ENCODE data around the gene STRIT1. TPM values are rescaled to one million over a fixed set of nuclear protein-coding genes. Genes with fewer than 3 reads are reported as not detected.

The STRIT1 gene
- total RNA-seq, 6 donors from 2014 or later: 2.1 TPM; not detected in 5

DNA sequence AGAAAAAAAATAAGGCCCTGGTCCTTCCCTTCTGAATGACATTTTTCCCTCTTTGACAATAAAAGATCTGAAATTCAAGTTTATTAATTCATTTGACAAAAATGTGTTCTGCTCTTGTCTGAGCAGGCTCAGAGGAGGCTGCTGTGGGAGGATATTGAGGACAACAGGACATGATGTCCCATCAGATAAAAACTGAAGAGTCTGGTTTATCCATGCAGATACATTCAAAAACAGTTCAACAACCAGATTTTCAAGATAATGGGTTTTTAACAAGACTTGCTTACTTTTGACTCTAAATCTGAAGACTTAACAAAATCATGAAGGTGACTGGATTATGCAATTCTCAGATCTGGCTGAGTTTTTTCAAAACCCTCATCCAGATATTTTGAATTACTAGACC is 36.9 kb upstream of the STRIT1 start:
- no peak overlapping the region for H3K27ac ChIP-seq
- H3K27me3 ChIP-seq: no peaks in the 10 kb centered on the region
- H3K36me3 ChIP-seq: no peaks in the 10 kb centered on the region
- H3K9me3 ChIP-seq: no peaks in the 10 kb centered on the region
- DNase-seq (no peak), ATAC-seq (ENCODE audit: low FRiP score in 2 of 2) (no peak)
- H3K4me1 ChIP-seq: no peaks in the 10 kb centered on the region
- no peak overlapping the region for H3K4me3 ChIP-seq
- TF ChIP-seq, protein P1, sequence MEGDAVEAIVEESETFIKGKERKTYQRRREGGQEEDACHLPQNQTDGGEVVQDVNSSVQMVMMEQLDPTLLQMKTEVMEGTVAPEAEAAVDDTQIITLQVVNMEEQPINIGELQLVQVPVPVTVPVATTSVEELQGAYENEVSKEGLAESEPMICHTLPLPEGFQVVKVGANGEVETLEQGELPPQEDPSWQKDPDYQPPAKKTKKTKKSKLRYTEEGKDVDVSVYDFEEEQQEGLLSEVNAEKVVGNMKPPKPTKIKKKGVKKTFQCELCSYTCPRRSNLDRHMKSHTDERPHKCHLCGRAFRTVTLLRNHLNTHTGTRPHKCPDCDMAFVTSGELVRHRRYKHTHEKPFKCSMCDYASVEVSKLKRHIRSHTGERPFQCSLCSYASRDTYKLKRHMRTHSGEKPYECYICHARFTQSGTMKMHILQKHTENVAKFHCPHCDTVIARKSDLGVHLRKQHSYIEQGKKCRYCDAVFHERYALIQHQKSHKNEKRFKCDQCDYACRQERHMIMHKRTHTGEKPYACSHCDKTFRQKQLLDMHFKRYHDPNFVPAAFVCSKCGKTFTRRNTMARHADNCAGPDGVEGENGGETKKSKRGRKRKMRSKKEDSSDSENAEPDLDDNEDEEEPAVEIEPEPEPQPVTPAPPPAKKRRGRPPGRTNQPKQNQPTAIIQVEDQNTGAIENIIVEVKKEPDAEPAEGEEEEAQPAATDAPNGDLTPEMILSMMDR (IDR thresholded peaks at IDR 0.05): no peak
- TF ChIP-seq EP300 (IDR thresholded peaks at IDR 0.05) (no peak), POLR2AphosphoS5 (IDR thresholded peaks at IDR 0.05) (no peak), POLR2A (IDR thresholded peaks at IDR 0.05) (no peak)

DNA sequence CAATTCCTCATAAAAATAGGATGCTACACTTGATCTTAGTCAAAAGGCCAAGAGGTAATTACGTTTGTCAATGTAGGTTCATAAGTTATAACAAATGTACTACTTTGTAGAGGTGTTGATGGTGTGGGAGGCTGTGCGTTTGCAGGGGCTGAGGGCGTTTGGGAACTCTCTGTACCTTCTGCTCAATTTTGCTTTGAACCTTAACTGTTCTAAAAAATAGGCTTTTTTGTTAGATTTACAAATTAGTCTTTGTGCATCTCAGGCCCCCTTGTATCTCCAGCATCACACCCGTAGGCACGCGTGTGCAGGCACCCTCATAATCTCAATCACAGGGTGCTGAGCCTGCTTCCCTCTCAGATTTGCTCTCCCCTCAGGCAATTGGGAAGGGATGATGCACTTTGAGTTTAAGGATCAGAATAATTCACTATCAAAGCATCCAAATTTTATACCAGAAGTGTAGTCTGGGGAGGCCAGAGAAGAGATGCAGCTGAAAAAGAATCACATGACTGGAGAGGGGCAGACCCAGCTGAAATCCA is 36.1 kb upstream of the STRIT1 start:
- no peak overlapping the region for H3K4me3 ChIP-seq
- H3K36me3 ChIP-seq: no peaks in the 10 kb centered on the region
- ATAC-seq (ENCODE audit: low FRiP score in 2 of 2) (no peak), DNase-seq (no peak)
- no peaks in the 10 kb centered on the region for H3K4me1 ChIP-seq
- WGBS, 2 donors: 87 to 90% methylated on average over 6 of the region's 6 CpGs
- H3K27ac ChIP-seq: no peak overlapping the region
- H3K9me3 ChIP-seq: no peaks in the 10 kb centered on the region
- H3K27me3 ChIP-seq: no peaks in the 10 kb centered on the region
- TF ChIP-seq, protein P1 (IDR thresholded peaks at IDR 0.05): no peak
- TF ChIP-seq POLR2AphosphoS5 (IDR thresholded peaks at IDR 0.05) (no peak), EP300 (IDR thresholded peaks at IDR 0.05) (no peak), POLR2A (IDR thresholded peaks at IDR 0.05) (no peak)

DNA sequence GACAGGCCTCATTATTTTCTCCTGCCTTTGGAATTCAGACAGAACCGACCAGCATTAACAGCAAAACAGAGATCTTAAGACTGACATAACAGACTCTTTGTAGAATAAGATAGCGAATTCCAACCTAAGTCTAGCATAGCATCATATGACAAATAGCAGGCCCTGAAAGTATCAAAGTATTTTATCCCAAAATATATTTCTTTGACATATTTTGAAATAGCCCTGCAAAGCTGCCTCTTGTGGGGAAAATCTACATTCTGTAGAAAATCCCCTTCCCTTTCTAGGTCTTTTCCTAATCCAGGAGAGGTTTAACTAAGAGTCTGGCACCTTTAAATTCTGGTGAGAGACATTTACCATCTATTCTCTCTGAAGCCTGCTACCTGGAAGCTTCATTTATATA is 34.4 kb upstream of the STRIT1 start:
- TF ChIP-seq POLR2A (IDR thresholded peaks at IDR 0.05) (no peak), POLR2AphosphoS5 (IDR thresholded peaks at IDR 0.05) (no peak), EP300 (IDR thresholded peaks at IDR 0.05) (no peak)
- TF ChIP-seq, protein P1 (IDR thresholded peaks at IDR 0.05): no peak
- Histone ChIP-seq H3K36me3 (no peaks in the 10 kb centered on the region), H3K4me1 (no peaks in the 10 kb centered on the region), H3K27me3 (no peaks in the 10 kb centered on the region), H3K27ac (no peak overlapping the region), H3K9me3 (no peaks in the 10 kb centered on the region), H3K4me3 (no peak overlapping the region)
- DNase-seq (no peak), ATAC-seq (ENCODE audit: low FRiP score in 2 of 2) (no peak)
- 85 to 89% methylated on average over 2 of the region's 2 CpGs for WGBS, 2 donors

DNA sequence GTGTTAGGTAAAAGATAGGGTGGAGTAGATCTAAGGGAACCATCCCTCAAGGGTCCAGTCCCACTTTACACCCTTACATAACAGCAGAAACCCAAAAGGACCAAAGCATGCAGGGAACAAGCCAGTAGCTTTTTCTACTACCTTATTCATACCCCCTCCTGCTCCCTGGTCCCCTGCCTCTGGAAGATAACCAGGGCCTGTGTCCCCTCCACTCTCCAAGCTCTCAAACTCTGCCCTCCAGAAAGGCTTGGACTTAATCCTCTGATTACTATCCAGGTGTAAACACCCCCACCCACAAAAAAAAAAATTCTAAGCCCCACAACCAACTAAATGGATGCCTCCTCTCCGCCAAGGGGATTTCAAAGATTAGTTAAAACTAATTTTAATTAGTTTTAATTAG is 33.9 kb upstream of the STRIT1 start:
- 93% methylated on average over 1 of the region's 1 CpG for WGBS, 2 donors
- H3K27ac ChIP-seq: no peak overlapping the region

DNA sequence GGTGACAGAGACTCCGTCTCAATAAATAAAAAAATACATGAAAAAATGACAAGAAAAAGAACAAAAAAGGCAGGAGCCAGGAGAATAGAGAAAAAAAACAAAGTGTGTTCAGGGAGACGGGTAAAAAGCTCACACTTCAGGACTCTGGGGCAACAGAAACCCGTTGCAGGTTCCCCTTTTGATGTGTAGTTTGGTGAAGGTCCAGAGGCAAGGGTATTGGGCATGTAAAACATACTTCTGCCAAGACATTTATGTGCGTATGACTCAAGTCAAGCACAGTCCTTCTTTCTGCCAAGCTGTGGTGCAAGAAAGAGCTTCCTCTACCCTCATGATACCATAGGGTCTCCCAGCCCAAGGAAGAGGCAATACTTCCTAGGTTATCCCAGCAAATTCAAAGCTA is 33.4 kb upstream of the STRIT1 start:
- TF ChIP-seq, protein P1 (IDR thresholded peaks at IDR 0.05): no peak
- TF ChIP-seq POLR2AphosphoS5 (IDR thresholded peaks at IDR 0.05) (no peak), POLR2A (IDR thresholded peaks at IDR 0.05) (no peak), EP300 (IDR thresholded peaks at IDR 0.05) (no peak)
- Histone ChIP-seq H3K27ac (no peak overlapping the region), H3K9me3 (no peaks in the 10 kb centered on the region), H3K27me3 (no peaks in the 10 kb centered on the region), H3K4me3 (no peak overlapping the region), H3K36me3 (no peaks in the 10 kb centered on the region), H3K4me1 (no peaks in the 10 kb centered on the region)
- 63 to 75% methylated on average over 4 of the region's 4 CpGs for WGBS, 2 donors
- ATAC-seq (ENCODE audit: low FRiP score in 2 of 2) (no peak), DNase-seq (no peak)

More for the DNA sequence above, 33.9 kb upstream of the STRIT1 start:
- H3K4me1 ChIP-seq: no peaks in the 10 kb centered on the region
- TF ChIP-seq, protein P1 (IDR thresholded peaks at IDR 0.05): no peak
- TF ChIP-seq EP300 (IDR thresholded peaks at IDR 0.05): no peak
- TF ChIP-seq POLR2A (IDR thresholded peaks at IDR 0.05): no peak
- no peak for TF ChIP-seq POLR2AphosphoS5 (IDR thresholded peaks at IDR 0.05)
- no peaks in the 10 kb centered on the region for H3K36me3 ChIP-seq
- H3K9me3 ChIP-seq: no peaks in the 10 kb centered on the region
- DNase-seq: no peak
- H3K4me3 ChIP-seq: no peak overlapping the region
- ATAC-seq (ENCODE audit: low FRiP score in 2 of 2): no peak
- no peaks in the 10 kb centered on the region for H3K27me3 ChIP-seq

Measured in upper lobe of left lung (tissue), 6 donors.